T-helper 2 cell (primary cell): Measurements from ENCODE around the gene RND3.

ENCODE experiments used
- DNase-seq, 5 experiments: peaks; one replicate each; pipeline versions ENCODE4 v3.0.0 to v3.0.0-alpha.2; 2012 to 2022

Gene RND3

DNA sequence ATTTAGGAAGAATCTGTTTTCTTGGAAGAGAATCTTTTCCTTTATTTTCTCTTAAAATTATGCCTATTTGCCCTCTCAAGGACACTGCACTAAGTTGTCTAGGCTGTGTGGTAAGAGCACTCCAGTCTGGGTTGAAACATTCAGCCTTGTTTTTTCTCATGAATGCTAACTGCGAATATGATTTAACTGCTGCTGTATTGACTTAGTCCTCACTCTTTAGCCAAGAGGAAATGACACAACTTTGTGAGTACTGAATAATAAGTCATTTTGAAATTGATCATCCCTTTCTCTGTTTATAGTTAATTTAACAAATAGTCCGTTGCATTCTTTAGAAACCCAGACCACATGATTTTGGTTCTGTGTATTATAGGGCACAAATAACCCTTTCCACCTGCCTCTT lies 4.5 kb upstream of the RND3 start:
- no peak for DNase-seq

GRCh38 chr2:150491430-150491829 lies 4.0 kb upstream of the RND3 start:
- DNase-seq = no peak

DNA sequence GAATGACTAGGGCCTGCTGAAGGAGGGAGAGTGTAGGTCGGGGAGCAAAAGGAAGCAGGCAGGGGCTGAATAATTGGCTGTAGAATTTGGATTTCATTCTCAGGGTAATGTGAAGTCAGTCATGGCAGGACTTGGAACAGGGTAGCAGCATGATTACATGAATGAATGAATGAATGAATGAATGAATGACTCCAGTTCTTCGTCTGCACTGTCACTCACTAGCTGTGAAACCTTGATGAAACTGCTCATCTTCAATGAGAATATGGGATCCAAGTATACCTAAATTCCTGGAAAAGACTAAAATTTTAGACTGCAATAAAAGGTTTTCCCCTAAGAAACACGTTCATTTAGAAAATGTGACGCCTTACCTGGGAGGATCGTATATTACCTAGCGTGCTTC lies 3.0 kb upstream of the RND3 start:
- no peak for DNase-seq

DNA sequence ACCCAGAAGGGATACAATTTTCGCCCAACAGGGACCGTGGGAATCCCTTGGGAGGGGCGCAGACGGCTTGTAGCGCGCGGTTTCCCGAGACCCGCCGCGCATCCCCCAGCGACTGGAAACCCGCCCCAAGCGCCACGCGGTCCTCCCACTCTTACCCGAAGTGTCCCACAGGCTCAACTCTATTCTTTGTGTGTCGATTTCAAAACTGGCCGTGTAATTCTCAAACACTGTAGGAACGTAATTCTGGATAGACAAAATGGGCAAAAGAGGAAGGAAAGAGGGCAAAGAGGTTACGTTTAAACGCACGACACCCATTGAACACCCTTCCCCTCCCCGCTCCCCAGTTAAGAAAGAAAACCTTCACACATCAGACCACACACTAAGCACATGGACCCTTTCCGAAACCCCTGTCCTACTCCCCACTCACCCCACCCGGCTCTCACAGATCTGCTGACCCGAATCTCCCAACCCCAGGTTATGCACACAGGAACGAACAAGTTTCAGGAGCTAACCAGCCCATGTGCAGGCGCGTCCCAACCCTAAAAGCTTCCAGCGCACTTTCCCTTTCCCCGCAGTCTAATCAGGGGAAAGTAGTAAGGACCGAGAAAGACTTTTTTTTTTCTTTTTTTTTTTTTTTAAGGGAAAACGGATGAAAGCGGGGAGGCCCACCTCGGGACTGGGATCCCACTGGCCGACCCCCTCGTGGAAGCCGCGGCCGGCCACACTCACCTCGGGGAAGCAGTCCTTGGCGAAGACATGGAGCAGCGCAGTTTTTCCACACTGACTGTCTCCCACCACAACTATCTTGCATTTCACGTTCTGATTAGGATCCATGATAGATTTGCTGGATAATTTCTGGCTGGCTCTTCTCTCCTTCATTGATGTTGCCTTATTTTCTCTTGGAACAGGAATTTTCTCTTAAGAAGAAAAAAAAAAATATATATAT lies 655 bp downstream of the RND3 start:
- no peak for DNase-seq

DNA sequence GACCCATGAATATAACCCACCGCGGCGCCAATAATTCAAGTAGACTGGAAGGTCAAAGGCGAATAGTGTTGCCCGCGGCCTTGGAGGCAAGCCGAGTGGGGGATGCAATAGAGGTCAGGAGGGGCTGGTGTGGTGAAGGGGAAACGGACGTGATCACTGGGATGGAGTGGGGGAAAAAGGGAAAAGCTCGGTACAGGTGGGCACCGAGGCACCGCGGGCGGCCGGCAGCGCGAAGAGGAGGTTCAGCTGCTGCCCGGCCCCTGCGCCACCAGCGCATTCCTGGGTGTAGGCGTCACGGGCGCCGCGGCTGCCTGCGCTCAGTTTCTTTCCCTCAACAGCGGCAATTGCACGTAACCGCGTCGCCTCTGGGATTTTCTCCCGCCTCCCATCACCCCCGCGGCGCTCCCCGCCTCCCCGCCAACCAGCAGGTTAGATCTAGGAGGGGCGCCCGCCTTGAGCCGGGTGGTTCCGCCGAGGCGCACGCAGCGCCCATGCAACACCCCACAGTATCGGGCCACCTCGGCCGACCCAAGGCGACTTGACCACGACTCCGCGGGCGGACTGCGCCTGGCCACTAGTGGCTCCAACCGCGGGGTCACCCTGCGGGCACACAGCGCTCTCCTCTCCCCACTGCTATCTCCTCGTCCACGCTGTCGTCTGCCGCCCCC lies 1.5 kb downstream of the RND3 start:
- peak in 1 of 5 experiments; percentile 3 for DNase-seq

GRCh38 chr2:150485114-150485870 lies 2.2 kb downstream of the RND3 start:
- DNase-seq = no peak

- DNase-seq = no peak
These were observed 2.9 kb downstream of the RND3 start for GRCh38 chr2:150484461-150485021.

- DNase-seq = no peak
These were observed 3.5 kb downstream of the RND3 start for GRCh38 chr2:150484006-150484405.

DNA sequence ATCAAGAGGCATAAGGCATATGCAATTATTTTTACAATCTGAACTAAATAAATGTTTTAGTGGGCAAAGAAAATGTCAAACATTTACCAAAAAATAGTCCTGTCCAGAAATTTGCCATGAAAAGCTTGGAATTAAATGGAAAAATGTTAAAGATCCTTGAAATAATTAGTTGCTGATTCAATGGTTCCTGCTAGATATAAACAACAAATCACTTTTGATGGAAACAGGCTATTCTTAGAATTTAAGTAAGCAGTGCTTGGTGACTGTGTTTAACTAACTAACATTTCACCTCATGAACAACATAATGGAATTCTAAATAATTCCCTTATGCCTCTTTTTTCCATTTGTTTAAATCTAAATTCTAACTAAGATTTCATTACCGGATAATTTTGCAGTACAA lies 3.9 kb downstream of the RND3 start:
- no peak for DNase-seq

DNA sequence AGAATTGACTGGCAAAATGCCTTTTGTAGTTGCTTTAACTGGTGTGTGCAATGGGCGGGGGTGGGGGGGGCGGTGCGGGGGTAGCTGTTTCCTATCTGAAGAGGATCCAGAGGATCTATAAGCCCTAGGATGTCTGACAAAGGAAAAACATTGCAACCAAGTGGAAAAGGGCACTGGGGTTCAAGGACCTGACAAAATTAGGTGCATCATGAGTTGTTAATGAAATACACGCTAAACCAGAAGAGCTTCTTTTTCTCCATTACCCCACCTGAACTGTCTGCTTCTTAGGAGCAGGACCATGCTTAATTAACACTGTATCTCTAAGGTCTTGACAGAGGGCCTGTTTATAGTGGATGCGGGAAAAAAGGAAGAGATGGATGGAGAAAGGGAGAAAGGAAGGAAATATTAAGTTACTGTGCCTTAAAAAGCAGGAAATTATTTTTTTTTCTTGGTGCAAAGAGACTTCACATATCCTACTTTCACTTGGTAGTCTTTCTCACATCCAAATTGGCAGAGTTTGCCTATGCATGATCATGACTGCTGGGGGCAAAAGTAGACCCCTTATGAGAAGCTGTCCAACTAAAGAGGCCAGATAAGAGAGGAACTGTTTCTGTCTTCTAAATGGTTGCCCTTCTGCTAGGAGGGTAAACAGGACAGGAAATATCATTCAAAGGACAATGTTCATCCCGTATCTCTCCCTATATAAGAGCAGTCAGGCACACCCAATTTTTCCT lies 4.6 kb downstream of the RND3 start:
- no peak for DNase-seq

- no peak for DNase-seq
These were observed 5.4 kb downstream of the RND3 start for GRCh38 chr2:150482111-150482510.

DNA sequence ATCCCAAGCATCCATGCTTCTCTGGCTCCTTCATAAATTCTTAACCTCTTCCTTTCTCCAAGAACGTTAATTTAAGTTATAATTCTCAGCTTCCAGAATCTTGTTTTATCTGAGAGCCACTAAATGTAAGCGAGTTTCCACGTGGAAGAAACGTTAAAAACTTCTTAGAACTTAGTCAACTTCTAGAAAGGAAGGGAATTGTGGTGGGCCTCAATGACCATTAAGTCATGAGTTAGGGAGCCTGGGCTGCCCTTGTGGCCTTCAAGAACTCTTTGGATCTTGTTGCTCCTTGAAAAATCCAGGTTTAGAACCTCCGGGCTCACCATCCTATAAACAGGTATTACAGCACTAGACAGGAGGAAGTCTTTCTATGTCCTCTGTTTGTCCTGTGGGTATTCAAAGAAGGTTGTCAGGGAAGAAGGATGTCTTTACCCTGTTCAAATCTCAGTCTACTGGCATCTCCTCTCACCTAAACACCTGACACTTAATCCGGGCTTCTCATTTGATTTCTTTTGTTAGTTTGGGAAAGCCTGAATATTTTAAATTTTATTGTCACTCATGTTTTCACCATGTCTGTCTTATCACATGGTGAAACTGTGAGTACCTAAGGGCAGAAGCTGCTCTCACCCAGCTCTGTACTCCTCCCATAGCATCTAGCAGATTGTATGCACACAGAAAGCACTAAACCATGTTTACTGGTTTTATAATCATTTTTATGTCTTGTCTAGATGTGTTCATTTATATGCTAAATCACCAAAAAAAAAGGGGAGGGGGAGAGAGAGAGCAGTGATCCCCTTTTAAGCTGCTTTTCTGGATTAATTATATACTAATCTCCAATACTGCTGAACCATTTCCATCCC lies 6.3 kb downstream of the RND3 start:
- DNase-seq = no peak

GRCh38 chr2:150480241-150480640 lies 7.2 kb downstream of the RND3 start:
- no peak for DNase-seq

DNA sequence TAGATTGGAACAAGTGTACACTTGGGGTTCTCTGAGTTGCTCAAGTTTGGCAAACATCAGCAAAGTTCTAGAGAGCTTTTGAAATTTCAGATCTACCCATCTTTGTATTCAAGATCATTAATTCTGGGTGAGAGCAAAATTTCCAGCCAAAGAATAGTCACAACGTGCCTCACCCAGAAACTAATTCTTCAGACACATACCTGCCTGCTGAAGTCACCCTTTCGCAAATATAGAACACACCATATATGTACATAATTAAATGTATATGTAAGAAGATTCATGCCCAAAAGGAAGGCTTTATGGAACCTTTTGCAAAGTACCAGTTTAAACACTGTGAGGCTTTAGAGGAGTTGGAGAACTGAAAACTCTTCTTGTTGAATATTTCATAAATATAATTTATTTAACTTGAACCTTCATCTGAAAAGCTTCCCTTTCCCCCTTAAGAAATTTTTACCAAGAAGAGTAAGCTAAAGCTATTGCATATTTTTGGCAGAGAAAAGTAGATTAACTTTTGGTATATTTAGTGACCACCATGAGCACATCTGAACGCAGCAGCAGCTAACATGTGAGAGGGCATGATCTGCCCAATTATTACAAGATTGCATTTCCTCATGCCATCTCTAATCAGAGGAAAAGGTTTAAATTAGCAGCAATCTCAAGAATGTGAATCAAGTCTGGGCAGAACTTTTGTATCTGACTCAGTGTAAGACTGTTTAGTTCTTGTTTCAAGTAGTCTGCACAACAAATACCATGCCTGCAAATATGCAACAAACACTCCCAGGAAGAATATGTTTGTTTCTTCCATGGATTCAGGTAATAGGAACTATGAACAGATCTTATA lies 8.2 kb downstream of the RND3 start:
- no peak for DNase-seq

GRCh38 chr2:150478200-150478974 lies 9.1 kb downstream of the RND3 start:
- DNase-seq = no peak

DNA sequence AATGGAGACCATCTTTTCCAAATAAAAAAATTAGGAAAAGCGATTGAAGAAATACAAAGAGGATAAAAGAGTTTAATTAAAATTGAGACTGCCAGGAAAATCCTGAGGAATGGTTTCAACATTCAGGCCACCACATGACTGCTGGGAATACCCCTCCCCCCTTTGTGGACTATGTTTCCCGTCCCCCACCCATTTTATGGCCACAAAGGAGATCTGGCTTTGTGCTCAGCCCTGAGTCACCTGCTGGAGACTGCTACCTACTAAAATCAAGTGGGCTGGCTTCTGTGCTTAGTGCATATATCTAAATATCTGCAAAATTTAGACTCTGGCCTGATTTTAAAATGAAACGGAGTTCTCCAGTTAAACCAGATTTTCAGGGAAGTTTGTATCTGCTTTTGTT lies 10.1 kb downstream of the RND3 start:
- no peak for DNase-seq

GRCh38 chr2:150476809-150477302 lies 10.6 kb downstream of the RND3 start:
- DNase-seq = no peak

- no peak for DNase-seq
These were observed 11.2 kb downstream of the RND3 start for GRCh38 chr2:150476286-150476685.
